Fibroblast of peridontal ligament (primary cell): Measurements from ENCODE around the gene ANKMY1.
"Not testable (repeated sequence)": the region's sequence is repeated elsewhere in the genome, so short reads cannot be mapped to it uniquely, and the experiment has no call there.

ENCODE experiments used
- DNase-seq: peaks from one replicate; pipeline ENCODE4 v3.0.0-alpha.2; 2010; ENCODE audit errors: extremely low read depth

Gene ANKMY1

GRCh38 chr2:240555541-240556250 lies 2.1 kb downstream of the ANKMY1 start:
- no peak for DNase-seq

- no peak for DNase-seq
These were observed 2.9 kb downstream of the ANKMY1 start for GRCh38 chr2:240554767-240555493.

DNA sequence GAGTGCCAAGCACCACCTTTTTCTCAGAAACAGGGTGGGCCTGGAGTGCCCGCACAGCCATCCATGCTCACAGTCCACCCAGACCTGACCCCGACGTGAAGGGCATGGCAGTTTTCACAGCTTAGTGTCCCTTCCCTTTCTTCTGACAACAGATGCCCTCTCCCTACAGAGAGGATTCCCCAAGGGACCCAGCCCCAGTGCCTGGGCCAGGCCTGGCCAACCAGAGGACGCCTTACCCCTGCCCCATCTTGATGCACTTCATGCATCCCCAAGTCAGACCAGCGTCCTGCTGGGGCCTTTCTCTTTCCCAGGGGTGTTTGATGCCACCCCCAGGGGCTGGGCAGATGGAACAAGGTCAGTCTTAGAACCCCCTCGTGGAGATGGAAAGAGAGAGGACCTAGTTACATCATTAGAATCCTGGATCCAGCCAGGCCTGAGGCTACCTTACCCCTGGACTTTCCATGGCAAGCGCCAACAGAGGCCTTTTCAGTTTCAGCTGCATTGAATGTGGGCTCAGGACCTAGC lies 3.8 kb downstream of the ANKMY1 start:
- DNase-seq = no peak

GRCh38 chr2:240551811-240552210 lies 6.0 kb downstream of the ANKMY1 start:
- DNase-seq = no peak

DNA sequence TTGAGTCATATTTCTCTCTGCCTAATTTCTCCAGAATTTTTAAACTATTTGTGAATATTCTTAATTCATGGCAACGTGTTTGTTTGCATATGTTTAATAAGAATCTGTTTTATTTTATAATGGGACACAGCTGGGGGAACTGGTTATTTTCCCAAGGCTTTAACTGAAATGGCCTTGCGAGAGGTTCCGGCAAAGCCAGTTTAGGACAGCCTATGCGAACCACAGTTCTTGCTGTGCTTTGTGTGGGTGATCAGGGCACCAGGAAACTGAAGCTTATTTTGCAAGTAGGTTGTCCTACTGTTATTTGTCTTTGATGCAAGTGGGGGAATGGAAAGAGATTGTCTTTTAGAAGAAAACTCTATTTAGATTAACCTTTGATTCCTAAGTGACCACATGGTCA lies 6.5 kb downstream of the ANKMY1 start:
- DNase-seq = no peak

DNA sequence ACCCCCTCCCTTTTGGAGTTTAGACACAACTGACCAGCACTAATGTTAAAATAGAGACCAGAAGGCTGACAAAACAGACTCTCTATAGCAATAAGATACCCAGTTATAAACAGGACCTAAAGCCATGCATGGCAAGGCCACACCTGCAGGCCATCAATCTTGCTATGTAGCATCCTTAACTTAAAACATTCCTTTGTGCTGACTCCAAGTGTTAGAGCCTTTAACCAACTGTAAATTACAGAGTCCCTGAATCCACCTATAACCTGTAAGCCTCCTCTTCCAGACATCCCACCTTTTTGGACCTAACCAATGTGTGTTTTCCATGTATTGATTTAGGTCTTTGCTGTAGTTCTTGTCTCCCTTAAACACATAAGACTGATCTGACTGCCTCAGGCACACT lies 17.9 kb downstream of the ANKMY1 start:
- no peak for DNase-seq

GRCh38 chr2:240539101-240539500 lies 18.7 kb downstream of the ANKMY1 start:
- DNase-seq = not testable (repeated sequence)

- no peak for DNase-seq
These were observed 19.6 kb downstream of the ANKMY1 start for GRCh38 chr2:240538031-240538780.

DNA sequence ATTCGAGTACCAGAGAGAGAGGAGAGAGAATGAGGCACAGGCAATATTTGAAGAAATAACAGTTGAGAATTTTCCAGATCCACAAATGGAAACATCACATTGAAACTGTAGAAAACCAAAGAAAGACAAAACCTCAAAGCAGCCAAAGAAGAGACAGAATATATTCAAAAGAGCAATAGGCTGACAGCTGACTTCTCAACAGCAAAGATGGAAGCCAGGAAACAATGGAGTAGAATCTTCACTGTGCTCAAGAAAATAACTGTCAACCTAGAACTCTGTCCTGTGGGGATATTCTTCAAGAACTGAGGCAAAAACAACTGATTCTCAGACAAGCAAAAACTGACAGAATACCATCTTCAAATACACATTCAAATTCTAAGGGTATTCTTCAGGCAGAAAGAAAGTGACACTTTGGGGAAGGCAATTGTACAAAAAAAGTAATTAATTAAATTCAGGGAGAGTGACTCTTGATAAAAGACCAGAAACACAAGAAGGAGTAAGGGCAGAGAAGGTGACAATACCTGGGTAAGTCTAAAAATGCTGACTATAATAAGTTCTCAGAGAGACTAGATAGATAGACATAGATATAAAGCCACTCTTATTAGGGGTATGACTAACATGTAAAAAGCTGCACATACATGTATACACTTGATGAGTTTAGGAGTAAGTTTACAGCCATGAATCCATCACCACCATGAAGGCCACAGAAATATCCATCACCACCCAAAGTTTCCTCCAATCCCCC lies 25.6 kb downstream of the ANKMY1 start:
- no peak for DNase-seq

DNA sequence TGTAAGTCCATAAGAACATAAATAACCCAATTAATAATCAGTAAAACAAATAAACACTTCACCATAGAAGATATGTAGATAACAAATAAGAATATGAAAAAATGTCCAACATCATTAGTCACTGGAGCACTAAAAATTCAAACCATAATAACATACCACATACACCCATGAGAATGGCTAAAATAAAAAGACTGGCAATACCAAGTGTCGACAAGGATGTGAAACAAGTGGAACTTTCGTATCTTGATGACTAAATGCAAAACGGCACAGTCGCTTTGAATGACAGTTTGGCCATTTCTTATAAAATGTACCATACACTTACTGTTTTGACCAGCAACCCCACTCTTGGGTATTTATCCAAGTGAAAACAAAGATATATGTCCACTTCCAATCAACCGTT lies 26.8 kb downstream of the ANKMY1 start:
- no peak for DNase-seq

- no peak for DNase-seq
These were observed 27.6 kb downstream of the ANKMY1 start for GRCh38 chr2:240530181-240530580.

- DNase-seq = no peak
These were observed 28.3 kb downstream of the ANKMY1 start for GRCh38 chr2:240529344-240529999.

DNA sequence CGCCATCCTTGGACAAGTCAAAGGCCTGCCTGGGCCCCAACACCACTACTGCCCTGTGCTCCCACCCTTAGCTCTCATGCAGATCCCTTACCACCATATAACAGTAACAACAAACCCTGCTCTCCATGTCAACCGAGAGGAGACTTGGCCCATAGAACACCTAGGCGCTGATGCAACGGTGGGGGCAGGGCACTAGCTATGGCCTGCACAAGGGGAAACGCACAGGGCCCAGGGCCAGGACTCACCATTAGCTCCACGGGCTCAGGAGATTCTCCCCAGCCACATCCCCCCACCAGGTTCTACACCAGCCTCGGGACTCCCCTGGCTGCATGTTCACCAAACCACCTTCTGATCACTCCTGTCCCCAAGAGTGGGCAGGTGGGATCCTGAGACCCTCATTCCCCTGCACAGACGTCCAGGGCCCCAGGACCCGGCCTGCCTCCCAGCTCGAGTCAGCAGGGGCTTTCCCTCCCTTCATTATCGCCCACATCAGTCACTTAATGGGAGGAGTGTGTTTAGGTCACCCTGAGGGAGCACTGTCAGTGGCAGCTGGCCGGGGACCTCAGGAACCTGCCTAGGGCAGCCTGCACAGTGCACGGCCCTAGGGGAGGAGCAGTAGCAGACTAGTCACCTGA lies 29.3 kb downstream of the ANKMY1 start:
- DNase-seq = no peak

- no peak for DNase-seq
These were observed 30.5 kb downstream of the ANKMY1 start for GRCh38 chr2:240527153-240527750.

- no peak for DNase-seq
These were observed 31.3 kb downstream of the ANKMY1 start for GRCh38 chr2:240526521-240526920.

- no peak for DNase-seq
These were observed 32.0 kb downstream of the ANKMY1 start for GRCh38 chr2:240525802-240526201.

- DNase-seq = no peak
These were observed 32.6 kb downstream of the ANKMY1 start for GRCh38 chr2:240524963-240525718.

- no peak for DNase-seq
These were observed 34.1 kb downstream of the ANKMY1 start for GRCh38 chr2:240523451-240524281.

DNA sequence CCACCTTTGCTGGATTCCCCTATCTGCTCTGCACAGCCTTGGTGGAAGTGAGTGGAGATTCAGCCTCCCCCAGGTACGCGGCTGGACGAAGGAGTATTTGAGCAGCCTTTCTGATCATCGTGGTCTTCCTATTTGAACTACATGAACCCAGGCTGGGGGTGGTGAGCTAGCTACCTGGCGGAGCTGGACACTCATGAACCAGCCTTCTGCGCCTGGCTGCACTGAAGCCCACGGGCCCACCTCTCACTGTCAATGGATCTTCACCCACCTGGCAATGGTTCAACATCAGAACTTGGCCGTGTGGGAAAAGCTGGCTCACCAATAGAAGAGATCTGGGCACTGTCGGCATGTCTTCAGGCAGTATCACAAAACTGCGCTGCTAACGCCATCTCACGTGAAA lies 35.4 kb downstream of the ANKMY1 start:
- no peak for DNase-seq
